Thoracic aorta (tissue), 2 donors: ENCODE measurements around the gene GABRB1. TPM values are rescaled to one million over a fixed set of nuclear protein-coding genes. Genes with fewer than 3 reads are reported as not detected.
"Not testable (repeated sequence)": the region's sequence is repeated elsewhere in the genome, so short reads cannot be mapped to it uniquely, and the experiment has no call there.

Experiments
- ATAC-seq: fragments of 150-250 bp; one replicate; pipeline ENCODE4 v1.8.0; 2017; ENCODE audit warnings: low read depth; ENCODE audit not compliant: insufficient number of reproducible peaks, low FRiP score
- DNase-seq: peaks from one replicate; pipeline ENCODE4 v3.0.0-alpha.2; 2020; ENCODE audit warnings: low spot score
- H3K27ac ChIP-seq, 2 donors: fragments of 200-600 bp; sonication (generic); 1 replicate in 1 of 2; 2 replicates in 1 of 2; pipeline ENCODE4 v1.5.1; 2016; ENCODE audit warnings: mild to moderate bottlenecking in 2 of 2, moderate library complexity in 2 of 2
- H3K27me3 ChIP-seq: fragments of 200-600 bp; sonication (generic); replicated peaks from 2 replicates; pipeline ENCODE4 v1.6.0; 2016; ENCODE audit warnings: mild to moderate bottlenecking; ENCODE audit not compliant: insufficient read depth
- H3K36me3 ChIP-seq: fragments of 200-600 bp; sonication (generic); one replicate; pipeline ENCODE4 v1.5.1; 2016
- H3K4me1 ChIP-seq, 2 donors: fragments of 200-600 bp; sonication (generic); 1 replicate in 1 of 2; 2 replicates in 1 of 2; pipeline versions ENCODE4 v1.5.1 to v1.6.0; 2016; ENCODE audit warnings: low read depth in 2 of 2, mild to moderate bottlenecking in 1 of 2; ENCODE audit not compliant: control insufficient read depth in 1 of 2
- H3K4me3 ChIP-seq: fragments of 200-600 bp; sonication (generic); 2 replicates; pipeline ENCODE4 v1.5.1; 2016; ENCODE audit warnings: mild to moderate bottlenecking
- H3K9me3 ChIP-seq: fragments of 200-600 bp; sonication (generic); 2 replicates; pipeline ENCODE4 v1.5.1; 2016
- total RNA-seq, 2 donors: library from RNA; depleted of rRNA; stranded (reverse); fragments of >200 nt; gene quantifications; one replicate each; pipeline versions ENCODE4 v1.1.0 to v1.2.3, GENCODE V29; 2016
- TF ChIP-seq, protein P1 (sequence below): fragments of 200-600 bp; sonication (generic); IDR thresholded peaks from one replicate; pipeline ENCODE4 v1.5.1; 2019; ENCODE audit warnings: antibody characterized with exemption

GABRB1 gene
- total RNA-seq, 2 donors from 2014 or later: not detected

DNA sequence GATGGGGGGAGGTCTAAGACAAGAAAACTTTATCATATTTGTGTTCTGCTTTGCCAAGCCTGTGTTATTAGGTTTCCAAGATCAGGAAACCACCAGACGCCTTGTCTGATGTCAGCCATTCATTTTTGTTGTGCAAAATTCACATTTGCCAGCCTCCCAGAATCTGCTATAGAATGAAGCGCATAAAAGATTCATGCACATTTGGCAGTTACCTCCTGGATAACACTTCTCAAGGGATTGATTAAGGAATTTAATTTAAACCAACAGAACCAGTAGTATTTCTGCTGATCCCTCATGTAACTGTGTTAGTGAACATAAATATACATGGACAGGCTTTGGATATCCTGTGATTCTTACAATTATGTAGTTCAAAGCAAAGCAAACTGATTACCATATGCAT lies 244.2 kb downstream of the GABRB1 start:
- no peaks in the 10 kb centered on the region for H3K4me1 ChIP-seq
- ATAC-seq: no peak

DNA sequence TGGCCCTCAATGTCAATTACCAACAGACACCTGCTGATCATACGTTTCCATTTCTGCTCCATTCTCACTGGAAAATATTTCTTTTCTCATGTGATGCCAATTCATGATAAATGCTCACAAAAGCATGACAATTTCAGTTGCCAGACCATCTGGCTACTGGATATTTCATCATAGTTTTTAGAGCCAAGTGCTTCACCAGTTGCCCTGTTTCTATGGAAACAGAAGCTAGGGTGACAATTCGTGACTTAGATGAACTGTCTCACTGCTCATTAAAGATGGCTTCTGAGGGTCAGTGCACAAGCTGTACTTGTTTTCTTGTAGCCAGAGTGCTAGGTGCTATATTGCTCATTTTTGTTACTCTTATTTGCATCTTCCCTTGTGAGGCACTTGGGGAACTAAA lies 247.3 kb downstream of the GABRB1 start:
- no peaks in the 10 kb centered on the region for H3K9me3 ChIP-seq
- DNase-seq: no peak

More for the DNA sequence above, 244.2 kb downstream of the GABRB1 start:
- Histone ChIP-seq H3K9me3 (no peaks in the 10 kb centered on the region), H3K27ac (no peak overlapping the region), H3K36me3 (no peaks in the 10 kb centered on the region), H3K4me3 (no peak overlapping the region), H3K27me3 (no peaks in the 10 kb centered on the region)
- TF ChIP-seq, protein P1, sequence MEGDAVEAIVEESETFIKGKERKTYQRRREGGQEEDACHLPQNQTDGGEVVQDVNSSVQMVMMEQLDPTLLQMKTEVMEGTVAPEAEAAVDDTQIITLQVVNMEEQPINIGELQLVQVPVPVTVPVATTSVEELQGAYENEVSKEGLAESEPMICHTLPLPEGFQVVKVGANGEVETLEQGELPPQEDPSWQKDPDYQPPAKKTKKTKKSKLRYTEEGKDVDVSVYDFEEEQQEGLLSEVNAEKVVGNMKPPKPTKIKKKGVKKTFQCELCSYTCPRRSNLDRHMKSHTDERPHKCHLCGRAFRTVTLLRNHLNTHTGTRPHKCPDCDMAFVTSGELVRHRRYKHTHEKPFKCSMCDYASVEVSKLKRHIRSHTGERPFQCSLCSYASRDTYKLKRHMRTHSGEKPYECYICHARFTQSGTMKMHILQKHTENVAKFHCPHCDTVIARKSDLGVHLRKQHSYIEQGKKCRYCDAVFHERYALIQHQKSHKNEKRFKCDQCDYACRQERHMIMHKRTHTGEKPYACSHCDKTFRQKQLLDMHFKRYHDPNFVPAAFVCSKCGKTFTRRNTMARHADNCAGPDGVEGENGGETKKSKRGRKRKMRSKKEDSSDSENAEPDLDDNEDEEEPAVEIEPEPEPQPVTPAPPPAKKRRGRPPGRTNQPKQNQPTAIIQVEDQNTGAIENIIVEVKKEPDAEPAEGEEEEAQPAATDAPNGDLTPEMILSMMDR: no peak
- DNase-seq: no peak

DNA sequence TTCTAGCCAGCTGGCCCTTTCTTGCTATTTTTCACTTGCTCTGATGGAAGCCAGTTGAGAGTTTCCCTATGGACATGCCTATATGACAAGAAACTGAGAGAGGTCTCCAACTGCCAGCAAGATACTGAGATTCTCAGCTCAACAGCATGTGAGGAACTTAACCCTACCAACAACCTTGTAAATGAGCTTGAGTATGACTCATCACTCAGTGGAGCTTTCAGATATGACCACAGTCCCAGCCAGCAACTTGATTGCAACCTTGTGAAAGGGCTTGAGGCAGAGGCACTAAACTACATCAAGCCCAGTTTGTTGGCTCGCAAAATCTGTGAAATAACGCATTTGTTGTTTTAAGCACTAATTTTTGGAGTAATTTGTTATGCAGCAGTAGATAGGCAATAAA lies 256.4 kb downstream of the GABRB1 start:
- H3K36me3 ChIP-seq: no peaks in the 10 kb centered on the region
- H3K9me3 ChIP-seq: no peaks in the 10 kb centered on the region
- DNase-seq (no peak), ATAC-seq (no peak)
- no peak overlapping the region for H3K27ac ChIP-seq
- H3K4me1 ChIP-seq: no peaks in the 10 kb centered on the region
- H3K4me3 ChIP-seq: no peak overlapping the region
- no peaks in the 10 kb centered on the region for H3K27me3 ChIP-seq
- TF ChIP-seq, protein P1: no peak

More for the DNA sequence above, 247.3 kb downstream of the GABRB1 start:
- H3K4me3 ChIP-seq: no peak overlapping the region
- no peaks in the 10 kb centered on the region for H3K27me3 ChIP-seq
- H3K36me3 ChIP-seq: no peaks in the 10 kb centered on the region
- no peak overlapping the region for H3K27ac ChIP-seq
- no peak for ATAC-seq
- TF ChIP-seq, protein P1: no peak
- H3K4me1 ChIP-seq: no peaks in the 10 kb centered on the region

DNA sequence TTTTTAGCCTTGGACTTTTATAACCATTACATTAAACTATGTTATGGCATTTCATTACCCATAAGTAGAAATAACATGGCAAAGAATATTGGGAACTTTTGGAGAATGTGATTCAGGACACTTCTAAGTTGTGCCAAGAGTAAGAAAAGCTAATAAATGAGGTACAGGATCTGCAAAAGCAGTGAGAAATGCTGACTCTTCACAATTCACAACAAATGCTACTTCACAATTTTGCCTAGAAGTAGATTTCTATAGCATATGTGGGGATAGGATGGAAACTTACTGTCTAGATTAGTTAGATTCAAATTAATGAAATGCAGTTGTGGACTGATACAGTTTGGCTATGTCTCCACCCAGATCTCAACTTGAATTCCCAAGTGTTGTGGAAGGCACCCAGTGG lies 258.4 kb downstream of the GABRB1 start:
- ATAC-seq: no peak
- Histone ChIP-seq H3K4me3 (no peak overlapping the region), H3K4me1 (no peaks in the 10 kb centered on the region), H3K9me3 (no peaks in the 10 kb centered on the region), H3K27me3 (no peaks in the 10 kb centered on the region), H3K27ac (no peak overlapping the region), H3K36me3 (no peaks in the 10 kb centered on the region)
- TF ChIP-seq, protein P1: no peak
- DNase-seq: no peak

- not testable (repeated sequence) for H3K9me3 ChIP-seq, H3K4me3 ChIP-seq, H3K27ac ChIP-seq, DNase-seq, H3K4me1 ChIP-seq, ATAC-seq, H3K27me3 ChIP-seq, H3K36me3 ChIP-seq
Observed at GRCh38 chr4:47290873-47291272, 259.5 kb downstream of the GABRB1 start.

DNA sequence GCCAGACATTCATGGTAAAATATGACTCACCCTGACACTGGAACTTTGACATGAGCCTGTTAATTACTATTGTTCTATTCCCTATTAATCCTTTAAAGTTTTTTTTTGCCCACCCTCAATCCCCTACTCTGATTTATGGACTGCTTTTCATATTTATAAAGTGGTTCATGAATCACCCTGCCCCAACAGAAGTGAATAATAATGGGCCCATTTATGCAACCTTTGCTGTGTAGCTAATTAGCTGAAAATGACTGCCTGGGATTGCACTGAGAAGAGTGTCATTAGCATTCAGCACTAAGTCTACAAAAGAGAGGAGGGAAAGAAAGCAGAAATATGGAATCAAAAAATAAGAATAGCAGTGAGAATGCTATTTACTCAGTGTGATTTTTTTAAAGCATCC lies 277.8 kb downstream of the GABRB1 start:
- H3K27me3 ChIP-seq: no peaks in the 10 kb centered on the region
- H3K36me3 ChIP-seq: no peaks in the 10 kb centered on the region
- H3K9me3 ChIP-seq: no peaks in the 10 kb centered on the region
- DNase-seq (no peak), ATAC-seq (no peak)
- no peak overlapping the region for H3K27ac ChIP-seq
- no peak overlapping the region for H3K4me3 ChIP-seq
- TF ChIP-seq, protein P1: no peak
- no peaks in the 10 kb centered on the region for H3K4me1 ChIP-seq
